HepG2 (cell line): ENCODE measurements around the gene CSNK2B. TPM values are rescaled to one million over a fixed set of nuclear protein-coding genes. Genes with fewer than 3 reads are reported as not detected.

Source experiments
- AHR ChIP-seq: IDR thresholded peaks from 2 replicates; pipeline ENCODE4 v1.6.1; 2018; ENCODE audit warnings: missing genetic modification reagents, missing compliant biosample characterization
- ATF7 ChIP-seq, 2 experiments: fragments of 450-650 bp in 1 of 2; sonication (generic) in 1 of 2; formaldehyde crosslinking in 1 of 2; IDR thresholded peaks; 2 replicates each; pipeline versions ENCODE4 v1.4.0 to v1.6.1; 2016 to 2020; ENCODE audit warnings: antibody characterized with exemption in 1 of 2, mild to moderate bottlenecking in 1 of 2, missing genetic modification reagents in 1 of 2
- BRCA1 ChIP-seq: sonication (generic); formaldehyde crosslinking; IDR thresholded peaks from 2 replicates; pipeline ENCODE4 v1.4.0; 2020; ENCODE audit warnings: missing genetic modification reagents
- CBFB ChIP-seq: sonication (generic); formaldehyde crosslinking; IDR thresholded peaks from 2 replicates; pipeline ENCODE4 v1.4.0; 2020; ENCODE audit warnings: missing genetic modification reagents
- CENPT ChIP-seq: sonication (generic); formaldehyde crosslinking; IDR thresholded peaks from 2 replicates; pipeline ENCODE4 v1.8.0; 2022; ENCODE audit warnings: low read depth, mild to moderate bottlenecking, moderate library complexity, missing genetic modification reagents
- MIER2 ChIP-seq: IDR thresholded peaks from 2 replicates; pipeline ENCODE4 v1.6.1; 2016; ENCODE audit warnings: missing biosample characterization, missing genetic modification reagents
- NR2F2 ChIP-seq: IDR thresholded peaks from 2 replicates; pipeline ENCODE4 v1.6.1; 2012; ENCODE audit warnings: low read depth, inconsistent platforms, borderline replicate concordance
- YEATS2 ChIP-seq: sonication (generic); formaldehyde crosslinking; IDR thresholded peaks from 2 replicates; pipeline ENCODE4 v1.4.0; 2020; ENCODE audit warnings: missing genetic modification reagents, borderline replicate concordance
- YEATS4 ChIP-seq: sonication (generic); formaldehyde crosslinking; IDR thresholded peaks from 2 replicates; pipeline ENCODE4 v1.4.0; 2020; ENCODE audit warnings: missing genetic modification reagents, borderline replicate concordance
- ZBTB3 ChIP-seq: sonication (generic); formaldehyde crosslinking; IDR thresholded peaks from 2 replicates; pipeline ENCODE4 v1.4.0; 2020; ENCODE audit warnings: low read depth, mild to moderate bottlenecking, moderate library complexity, missing genetic modification reagents, borderline replicate concordance
- ZC3H13 ChIP-seq: sonication (generic); formaldehyde crosslinking; IDR thresholded peaks from 2 replicates; pipeline ENCODE4 v1.8.1; 2023; ENCODE audit warnings: mild to moderate bottlenecking, missing genetic modification reagents, moderate library complexity
- ZNF205 ChIP-seq: IDR thresholded peaks from 2 replicates; pipeline ENCODE4 v1.6.1; 2018; ENCODE audit warnings: missing biosample characterization, missing genetic modification reagents
- ZNF256 ChIP-seq: sonication (generic); formaldehyde crosslinking; conservative IDR thresholded peaks from 2 replicates; pipeline ENCODE4 v1.4.0; 2020; ENCODE audit warnings: missing genetic modification reagents
- ZNF644 ChIP-seq: IDR thresholded peaks from 2 replicates; pipeline ENCODE4 v1.6.1; 2016; ENCODE audit warnings: low read depth
- polyA plus RNA-seq, 8 experiments: library from polyadenylated mRNA; depleted of rRNA in 3 of 8; stranded (reverse) in 7 of 8; unstranded in 1 of 8; fragments of >200 nt; fragmentation: Illumina TruSeq in 4 of 8; extraction: Trizol in 4 of 8; gene quantifications; 2 replicates each; pipeline versions ENCODE4 v1.2.1 to v1.2.3, GENCODE V29; 2011 to 2016; ENCODE audit warnings: low read depth in 4 of 8, missing spikeins in 1 of 8, mixed read lengths in 1 of 8; ENCODE audit not compliant: insufficient read depth in 1 of 8
- total RNA-seq, 5 experiments: library from RNA; depleted of rRNA; stranded (reverse); fragments of >200 nt; fragmentation: Illumina TruSeq; extraction: Trizol; gene quantifications; 2 replicates each; pipeline ENCODE4 v1.2.3, GENCODE V29; 2016; ENCODE audit warnings: low read depth in 1 of 5
- TF ChIP-seq, protein P1 (sequence below): IDR thresholded peaks from 2 replicates; pipeline ENCODE4 v1.6.1; 2018; ENCODE audit warnings: missing genetic modification reagents, mild to moderate bottlenecking, missing compliant biosample characterization
- TF ChIP-seq, protein P2 (sequence below): sonication (generic); formaldehyde crosslinking; conservative IDR thresholded peaks from 2 replicates; pipeline ENCODE4 v1.4.0; 2020; ENCODE audit warnings: missing genetic modification reagents
- TF ChIP-seq, protein P3 (sequence below): sonication (generic); formaldehyde crosslinking; IDR thresholded peaks from 2 replicates; pipeline ENCODE4 v1.9.0; 2021; ENCODE audit warnings: mild to moderate bottlenecking, missing genetic modification reagents
- TF ChIP-seq, protein P4 (sequence below), 2 experiments: sonication (generic) in 1 of 2; formaldehyde crosslinking in 1 of 2; IDR thresholded peaks; 2 replicates each; pipeline versions ENCODE4 v1.5.1 to v1.6.1; 2011 to 2020; ENCODE audit warnings: borderline replicate concordance in 1 of 2, low read depth in 1 of 2, low read length in 1 of 2, mild to moderate bottlenecking in 1 of 2, missing genetic modification reagents in 1 of 2, moderate library complexity in 1 of 2

The CSNK2B gene
- total and polyA plus RNA-seq, 2 of the 13 experiments (the other 11 are each of a cell fraction or from before 2014, with no cell fraction given) = 111 to 296 TPM

DNA sequence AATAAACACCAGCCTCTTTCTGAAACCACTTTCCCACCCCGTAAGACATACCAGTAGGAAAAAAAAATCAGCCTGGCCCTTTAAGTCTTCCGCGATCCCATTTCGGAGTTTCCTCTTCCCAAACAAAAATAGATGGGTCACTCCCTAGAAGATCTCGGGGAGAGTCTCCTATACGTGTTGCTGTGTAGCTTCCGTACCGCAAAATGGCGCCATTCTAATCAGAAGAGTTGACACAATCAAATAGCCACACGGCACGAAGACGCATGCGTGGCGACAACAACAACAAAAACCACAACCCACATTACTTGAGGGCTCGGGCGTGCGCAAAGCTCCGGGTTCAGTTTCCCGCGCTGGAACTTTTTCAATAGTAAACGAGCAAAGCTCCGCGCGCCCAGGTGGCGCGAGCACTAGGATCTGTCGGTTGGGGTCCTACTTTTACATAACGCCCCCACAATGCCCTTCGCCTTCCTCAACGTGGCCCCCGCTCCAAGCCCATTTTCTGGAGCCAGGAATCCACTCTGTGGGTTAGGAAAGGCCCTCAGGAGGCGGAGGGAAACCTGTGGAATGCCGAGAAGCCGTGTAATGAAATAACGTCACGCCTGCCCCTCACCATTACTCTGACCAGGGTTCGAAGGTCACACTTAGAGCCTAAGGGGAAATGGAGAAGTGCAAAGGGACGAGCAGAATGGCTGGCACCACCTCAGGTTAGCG lies 935 bp upstream of the CSNK2B start, which contains the start of gene GPANK1 (continued):
- TF ChIP-seq ZNF205 (peak; percentile 78), ZNF256 (CRISPR knock-in tag) (peak; percentile 39; the same call in 1 of the 2 replicates), YEATS4 (CRISPR knock-in tag) (no peak; the same call in 1 of the 2 replicates), CBFB (CRISPR knock-in tag) (peak; percentile 93), NR2F2 (peak; percentile 69; the same call in 1 of the 2 replicates), CENPT (CRISPR knock-in tag) (0 out of 2 replicates have a peak, but pooled peaks have one; percentile 26), AHR (CRISPR knock-in tag) (no peak), ATF7 (IDR thresholded peaks at IDR 0.05) (no peak), ATF7 (CRISPR knock-in tag; IDR thresholded peaks at IDR 0.05) (peak; percentile 74; the same call in 1 of the 2 replicates), BRCA1 (CRISPR knock-in tag) (no peak), ZBTB3 (no peak), YEATS2 (CRISPR knock-in tag) (peak; percentile 39; the same call in 1 of the 2 replicates), ZNF644 (no peak), MIER2 (CRISPR knock-in tag) (no peak), ZC3H13 (peak; percentile 95)
- TF ChIP-seq, protein P1, sequence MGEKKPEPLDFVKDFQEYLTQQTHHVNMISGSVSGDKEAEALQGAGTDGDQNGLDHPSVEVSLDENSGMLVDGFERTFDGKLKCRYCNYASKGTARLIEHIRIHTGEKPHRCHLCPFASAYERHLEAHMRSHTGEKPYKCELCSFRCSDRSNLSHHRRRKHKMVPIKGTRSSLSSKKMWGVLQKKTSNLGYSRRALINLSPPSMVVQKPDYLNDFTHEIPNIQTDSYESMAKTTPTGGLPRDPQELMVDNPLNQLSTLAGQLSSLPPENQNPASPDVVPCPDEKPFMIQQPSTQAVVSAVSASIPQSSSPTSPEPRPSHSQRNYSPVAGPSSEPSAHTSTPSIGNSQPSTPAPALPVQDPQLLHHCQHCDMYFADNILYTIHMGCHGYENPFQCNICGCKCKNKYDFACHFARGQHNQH (CRISPR knock-in tag) = peak; percentile 87
- TF ChIP-seq, protein P2, sequence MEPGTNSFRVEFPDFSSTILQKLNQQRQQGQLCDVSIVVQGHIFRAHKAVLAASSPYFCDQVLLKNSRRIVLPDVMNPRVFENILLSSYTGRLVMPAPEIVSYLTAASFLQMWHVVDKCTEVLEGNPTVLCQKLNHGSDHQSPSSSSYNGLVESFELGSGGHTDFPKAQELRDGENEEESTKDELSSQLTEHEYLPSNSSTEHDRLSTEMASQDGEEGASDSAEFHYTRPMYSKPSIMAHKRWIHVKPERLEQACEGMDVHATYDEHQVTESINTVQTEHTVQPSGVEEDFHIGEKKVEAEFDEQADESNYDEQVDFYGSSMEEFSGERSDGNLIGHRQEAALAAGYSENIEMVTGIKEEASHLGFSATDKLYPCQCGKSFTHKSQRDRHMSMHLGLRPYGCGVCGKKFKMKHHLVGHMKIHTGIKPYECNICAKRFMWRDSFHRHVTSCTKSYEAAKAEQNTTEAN (CRISPR knock-in tag) = peak; percentile 41
- TF ChIP-seq, protein P3, sequence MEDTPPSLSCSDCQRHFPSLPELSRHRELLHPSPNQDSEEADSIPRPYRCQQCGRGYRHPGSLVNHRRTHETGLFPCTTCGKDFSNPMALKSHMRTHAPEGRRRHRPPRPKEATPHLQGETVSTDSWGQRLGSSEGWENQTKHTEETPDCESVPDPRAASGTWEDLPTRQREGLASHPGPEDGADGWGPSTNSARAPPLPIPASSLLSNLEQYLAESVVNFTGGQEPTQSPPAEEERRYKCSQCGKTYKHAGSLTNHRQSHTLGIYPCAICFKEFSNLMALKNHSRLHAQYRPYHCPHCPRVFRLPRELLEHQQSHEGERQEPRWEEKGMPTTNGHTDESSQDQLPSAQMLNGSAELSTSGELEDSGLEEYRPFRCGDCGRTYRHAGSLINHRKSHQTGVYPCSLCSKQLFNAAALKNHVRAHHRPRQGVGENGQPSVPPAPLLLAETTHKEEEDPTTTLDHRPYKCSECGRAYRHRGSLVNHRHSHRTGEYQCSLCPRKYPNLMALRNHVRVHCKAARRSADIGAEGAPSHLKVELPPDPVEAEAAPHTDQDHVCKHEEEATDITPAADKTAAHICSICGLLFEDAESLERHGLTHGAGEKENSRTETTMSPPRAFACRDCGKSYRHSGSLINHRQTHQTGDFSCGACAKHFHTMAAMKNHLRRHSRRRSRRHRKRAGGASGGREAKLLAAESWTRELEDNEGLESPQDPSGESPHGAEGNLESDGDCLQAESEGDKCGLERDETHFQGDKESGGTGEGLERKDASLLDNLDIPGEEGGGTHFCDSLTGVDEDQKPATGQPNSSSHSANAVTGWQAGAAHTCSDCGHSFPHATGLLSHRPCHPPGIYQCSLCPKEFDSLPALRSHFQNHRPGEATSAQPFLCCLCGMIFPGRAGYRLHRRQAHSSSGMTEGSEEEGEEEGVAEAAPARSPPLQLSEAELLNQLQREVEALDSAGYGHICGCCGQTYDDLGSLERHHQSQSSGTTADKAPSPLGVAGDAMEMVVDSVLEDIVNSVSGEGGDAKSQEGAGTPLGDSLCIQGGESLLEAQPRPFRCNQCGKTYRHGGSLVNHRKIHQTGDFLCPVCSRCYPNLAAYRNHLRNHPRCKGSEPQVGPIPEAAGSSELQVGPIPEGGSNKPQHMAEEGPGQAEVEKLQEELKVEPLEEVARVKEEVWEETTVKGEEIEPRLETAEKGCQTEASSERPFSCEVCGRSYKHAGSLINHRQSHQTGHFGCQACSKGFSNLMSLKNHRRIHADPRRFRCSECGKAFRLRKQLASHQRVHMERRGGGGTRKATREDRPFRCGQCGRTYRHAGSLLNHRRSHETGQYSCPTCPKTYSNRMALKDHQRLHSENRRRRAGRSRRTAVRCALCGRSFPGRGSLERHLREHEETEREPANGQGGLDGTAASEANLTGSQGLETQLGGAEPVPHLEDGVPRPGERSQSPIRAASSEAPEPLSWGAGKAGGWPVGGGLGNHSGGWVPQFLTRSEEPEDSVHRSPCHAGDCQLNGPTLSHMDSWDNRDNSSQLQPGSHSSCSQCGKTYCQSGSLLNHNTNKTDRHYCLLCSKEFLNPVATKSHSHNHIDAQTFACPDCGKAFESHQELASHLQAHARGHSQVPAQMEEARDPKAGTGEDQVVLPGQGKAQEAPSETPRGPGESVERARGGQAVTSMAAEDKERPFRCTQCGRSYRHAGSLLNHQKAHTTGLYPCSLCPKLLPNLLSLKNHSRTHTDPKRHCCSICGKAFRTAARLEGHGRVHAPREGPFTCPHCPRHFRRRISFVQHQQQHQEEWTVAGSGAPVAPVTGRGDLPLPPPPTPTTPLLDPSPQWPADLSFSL (CRISPR knock-in tag) = peak; percentile 96
- TF ChIP-seq, protein P4, sequence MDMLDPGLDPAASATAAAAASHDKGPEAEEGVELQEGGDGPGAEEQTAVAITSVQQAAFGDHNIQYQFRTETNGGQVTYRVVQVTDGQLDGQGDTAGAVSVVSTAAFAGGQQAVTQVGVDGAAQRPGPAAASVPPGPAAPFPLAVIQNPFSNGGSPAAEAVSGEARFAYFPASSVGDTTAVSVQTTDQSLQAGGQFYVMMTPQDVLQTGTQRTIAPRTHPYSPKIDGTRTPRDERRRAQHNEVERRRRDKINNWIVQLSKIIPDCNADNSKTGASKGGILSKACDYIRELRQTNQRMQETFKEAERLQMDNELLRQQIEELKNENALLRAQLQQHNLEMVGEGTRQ (IDR thresholded peaks at IDR 0.05; ENCODE audit: low read depth, low read length) = no peak
- TF ChIP-seq, protein P4 (CRISPR knock-in tag; IDR thresholded peaks at IDR 0.05; ENCODE audit: borderline replicate concordance) = no peak
